Measurements from ENCODE around the gene CIAO1. TPM values are rescaled to one million over a fixed set of nuclear protein-coding genes. Genes with fewer than 3 reads are reported as not detected.

Gene CIAO1
- total and polyA plus RNA-seq, 2 of the 13 experiments (the other 11 are each of a cell fraction or from before 2014, with no cell fraction given): 99.3 to 120 TPM

DNA sequence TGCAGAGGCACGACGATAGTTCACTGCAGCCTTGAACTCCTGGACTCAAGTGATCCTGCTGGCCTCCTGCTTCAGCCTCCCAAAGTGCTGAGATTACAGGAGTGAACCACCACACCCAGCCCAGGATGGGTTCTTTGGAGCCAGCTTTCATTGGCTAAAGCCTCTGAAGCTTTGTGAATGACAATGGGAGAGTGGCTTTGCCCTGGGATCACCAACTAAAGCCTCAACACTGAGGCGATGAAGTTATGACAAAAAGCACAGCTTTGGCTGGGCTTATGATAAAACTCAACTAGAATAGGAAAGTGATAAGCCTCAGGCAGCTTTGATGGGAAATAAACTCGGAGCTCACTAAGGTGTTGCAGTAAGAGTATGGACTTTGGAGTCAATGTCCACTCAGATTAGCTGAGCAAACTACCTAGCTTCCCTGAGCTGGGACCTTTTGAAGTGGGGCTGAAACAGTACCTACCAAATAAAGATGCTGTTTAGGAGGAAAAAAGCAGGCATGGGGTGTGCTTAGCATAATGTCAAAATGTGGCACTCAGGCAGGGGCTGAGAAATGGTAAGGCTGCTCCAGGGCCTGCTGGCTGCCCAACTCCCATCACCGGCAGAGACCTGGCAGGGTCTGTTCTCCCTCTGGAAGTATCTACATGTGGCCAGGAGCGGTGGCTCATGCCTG, 4.6 kb upstream of the CIAO1 start (continued):
- TF ChIP-seq, protein P1, sequence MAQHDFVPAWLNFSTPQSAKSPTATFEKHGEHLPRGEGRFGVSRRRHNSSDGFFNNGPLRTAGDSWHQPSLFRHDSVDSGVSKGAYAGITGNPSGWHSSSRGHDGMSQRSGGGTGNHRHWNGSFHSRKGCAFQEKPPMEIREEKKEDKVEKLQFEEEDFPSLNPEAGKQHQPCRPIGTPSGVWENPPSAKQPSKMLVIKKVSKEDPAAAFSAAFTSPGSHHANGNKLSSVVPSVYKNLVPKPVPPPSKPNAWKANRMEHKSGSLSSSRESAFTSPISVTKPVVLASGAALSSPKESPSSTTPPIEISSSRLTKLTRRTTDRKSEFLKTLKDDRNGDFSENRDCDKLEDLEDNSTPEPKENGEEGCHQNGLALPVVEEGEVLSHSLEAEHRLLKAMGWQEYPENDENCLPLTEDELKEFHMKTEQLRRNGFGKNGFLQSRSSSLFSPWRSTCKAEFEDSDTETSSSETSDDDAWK (CRISPR knock-in tag; IDR thresholded peaks at IDR 0.05): no peak

DNA sequence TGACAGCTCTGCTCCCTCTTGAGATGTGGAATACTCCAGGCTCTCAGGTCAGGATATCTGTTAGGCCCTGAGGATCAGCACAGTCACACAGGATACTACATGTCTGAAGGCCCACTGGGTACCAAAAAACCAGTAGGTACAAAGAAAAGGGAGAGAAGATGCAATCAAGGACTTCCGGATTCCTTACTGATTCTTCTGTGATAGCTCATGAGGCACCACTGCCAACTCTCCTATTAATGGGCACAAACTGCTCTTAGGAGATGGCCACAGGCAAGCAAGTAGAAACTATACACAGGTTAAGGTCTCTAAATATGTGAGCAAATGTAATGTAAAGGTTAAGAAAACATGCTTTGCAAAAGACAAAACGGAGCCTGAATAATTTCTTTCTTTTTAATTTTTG, 3.7 kb upstream of the CIAO1 start:
- Histone ChIP-seq H4K20me1 (ENCODE audit: insufficient read depth, low read length) (peaks cover 2% of the 10 kb centered on the region), H3K36me3 (replicated peaks in 1 of 2; ENCODE audit: control insufficient read depth in 1 of 2, insufficient read depth in 2 of 2, low read length in 2 of 2) (peaks cover 8 to 25% of the 10 kb centered on the region in 2 experiments), H3K27me3 (ENCODE audit: control insufficient read depth in 1 of 2, insufficient read depth in 2 of 2, low read length in 2 of 2) (no peaks in the 10 kb centered on the region; a peak in 1 of 5 replicates), H3K4me2 (ENCODE audit: low read depth, low read length) (peak overlapping the region; percentile 98), H3K9me3 (ENCODE audit: low read length) (no peaks in the 10 kb centered on the region), H2AFZ (ENCODE audit: low read length) (no peak overlapping the region), H3K79me2 (ENCODE audit: insufficient read depth, low read length) (peaks cover 71% of the 10 kb centered on the region), H3K4me3 (replicated peaks in 1 of 3; ENCODE audit: insufficient read depth in 1 of 3, low read depth in 2 of 3, low read length in 3 of 3) (peak overlapping the region in 2 of 3 experiments; percentile 8 to 68; a peak in 1 of 6 replicates), H3K4me1 (ENCODE audit: insufficient read depth, low read length) (peaks cover 77% of the 10 kb centered on the region), H3K27ac (ENCODE audit: extremely low read length, insufficient read depth, low read length) (peak overlapping the region; percentile 92), H3K9ac (ENCODE audit: insufficient read depth, low read depth, low read length) (peak overlapping the region; percentile 66)
- intact Hi-C loops (cut with micrococcal nuclease; ENCODE audit: unreplicated experiment) (no loop called here), in situ Hi-C loops (cut with HindIII; ENCODE audit: extremely low pct_ligation_motif_present, low pct_unique_long_range_greater_than_20kb) (loop anchor here (5.0 kb wide), 2 partner anchors 55 to 120 kb away; partner anchors contain the start of gene STARD7)
- CTCF ChIA-PET (ENCODE audit: low intra/inter-chr PET ratio, low total read pairs): no interaction called here
- 83% methylated on average over 2 of the region's 2 CpGs for WGBS (ENCODE audit: low lambda C conversion rate)
- DNase-seq (ENCODE audit: low spot score) (no peak), FAIRE-seq (no peak), ATAC-seq (no peak)
- BruUV-seq (replicated peaks): no TSS peak
- 0 out of 2 replicates have a peak, but pooled peaks have one; percentile 8 for TF ChIP-seq KMT2A (CRISPR knock-in tag; IDR thresholded peaks at IDR 0.05)
- TF ChIP-seq ZNF138 (CRISPR knock-in tag; IDR thresholded peaks at IDR 0.05; ENCODE audit: low read depth): no peak
- no peak for TF ChIP-seq ZNF605 (CRISPR knock-in tag; IDR thresholded peaks at IDR 0.05)
- TF ChIP-seq, protein P2, sequence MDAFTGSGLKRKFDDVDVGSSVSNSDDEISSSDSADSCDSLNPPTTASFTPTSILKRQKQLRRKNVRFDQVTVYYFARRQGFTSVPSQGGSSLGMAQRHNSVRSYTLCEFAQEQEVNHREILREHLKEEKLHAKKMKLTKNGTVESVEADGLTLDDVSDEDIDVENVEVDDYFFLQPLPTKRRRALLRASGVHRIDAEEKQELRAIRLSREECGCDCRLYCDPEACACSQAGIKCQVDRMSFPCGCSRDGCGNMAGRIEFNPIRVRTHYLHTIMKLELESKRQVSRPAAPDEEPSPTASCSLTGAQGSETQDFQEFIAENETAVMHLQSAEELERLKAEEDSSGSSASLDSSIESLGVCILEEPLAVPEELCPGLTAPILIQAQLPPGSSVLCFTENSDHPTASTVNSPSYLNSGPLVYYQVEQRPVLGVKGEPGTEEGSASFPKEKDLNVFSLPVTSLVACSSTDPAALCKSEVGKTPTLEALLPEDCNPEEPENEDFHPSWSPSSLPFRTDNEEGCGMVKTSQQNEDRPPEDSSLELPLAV (CRISPR knock-in tag; conservative IDR thresholded peaks at IDR 0.05; ENCODE audit: low read depth): no peak
- no peak for TF ChIP-seq ZFP82 (CRISPR knock-in tag; IDR thresholded peaks at IDR 0.05; ENCODE audit: borderline replicate concordance)
- TF ChIP-seq KLF9 (CRISPR knock-in tag; IDR thresholded peaks at IDR 0.05; ENCODE audit: low read depth): no peak
- POLR2A ChIA-PET: interaction anchor here (1.5 to 4.4 kb wide), 6 partner anchors 11 to 73 kb away, joined by 7 to 91 read pairs (median 21); partner anchors contain the start of genes ITPRIPL1, NCAPH, SNRNP200 and STARD7

All from HepG2 (cell line).